Astrocyte (in vitro differentiated cells and primary cell): ENCODE results near the gene BPIFB6. TPM values are rescaled to one million over a fixed set of nuclear protein-coding genes. Genes with fewer than 3 reads are reported as not detected.

Experiments
- DNase-seq: peaks from one replicate; pipeline ENCODE4 v3.0.0-alpha.2; 2010; ENCODE audit warnings: low read depth
- FAIRE-seq: peaks from 2 replicates; lab custom pipeline; 2011; peaks lifted over from hg19 to GRCh38; lab: Jason Lieb, UNC
- H2AFZ ChIP-seq: 2 replicates; pipeline ENCODE4 v1.6.0; 2012; ENCODE audit warnings: low read depth, low read length, inconsistent platforms
- H3K27ac ChIP-seq: 2 replicates; pipeline ENCODE4 v1.5.1; 2011; ENCODE audit warnings: low read depth, low read length, inconsistent platforms
- H3K27me3 ChIP-seq: 2 replicates; pipeline ENCODE4 v1.6.0; 2011; ENCODE audit warnings: low read length, inconsistent platforms; ENCODE audit not compliant: insufficient read depth
- H3K36me3 ChIP-seq: 2 replicates; pipeline ENCODE4 v1.5.1; 2011; ENCODE audit warnings: low read length, inconsistent platforms; ENCODE audit not compliant: insufficient read depth
- H3K4me1 ChIP-seq: 2 replicates; pipeline ENCODE4 v1.5.1; 2011; ENCODE audit warnings: low read length, inconsistent platforms; ENCODE audit not compliant: insufficient read depth
- H3K4me2 ChIP-seq: 2 replicates; pipeline ENCODE4 v1.6.0; 2012; ENCODE audit warnings: low read length, inconsistent platforms
- H3K4me3 ChIP-seq: 2 replicates; pipeline ENCODE4 v1.5.1; 2011; ENCODE audit warnings: low read depth, mild to moderate bottlenecking, low read length, inconsistent platforms; ENCODE audit not compliant: insufficient read depth
- H3K79me2 ChIP-seq: 2 replicates; pipeline ENCODE4 v1.6.0; 2012; ENCODE audit warnings: mild to moderate bottlenecking, low read length, inconsistent platforms; ENCODE audit not compliant: insufficient read depth
- H3K9ac ChIP-seq: 2 replicates; pipeline ENCODE4 v1.6.0; 2012; ENCODE audit warnings: mild to moderate bottlenecking, low read length, inconsistent platforms
- H3K9me3 ChIP-seq: 2 replicates; pipeline ENCODE4 v1.5.1; 2012; ENCODE audit warnings: low read depth, mild to moderate bottlenecking, low read length, inconsistent platforms; ENCODE audit not compliant: insufficient read depth
- H4K20me1 ChIP-seq: 2 replicates; pipeline ENCODE4 v1.6.0; 2012; ENCODE audit warnings: low read length, inconsistent platforms; ENCODE audit not compliant: insufficient read depth
- H3K27ac Mint-ChIP-seq: one replicate; pipeline ENCODE4 v1.8.0; 2021; ENCODE audit warnings: mild to moderate bottlenecking, mixed read lengths; ENCODE audit not compliant: unreplicated experiment
- H3K27me3 Mint-ChIP-seq: one replicate; pipeline ENCODE4 v1.8.0; 2021; ENCODE audit warnings: low read depth, mixed read lengths; ENCODE audit not compliant: unreplicated experiment
- H3K36me3 Mint-ChIP-seq: one replicate; pipeline ENCODE4 v1.8.0; 2021; ENCODE audit warnings: low read depth, mixed read lengths; ENCODE audit not compliant: unreplicated experiment
- H3K4me1 Mint-ChIP-seq: one replicate; pipeline ENCODE4 v1.8.0; 2021; ENCODE audit warnings: low read depth, mixed read lengths; ENCODE audit not compliant: unreplicated experiment
- H3K4me3 Mint-ChIP-seq: one replicate; pipeline ENCODE4 v1.8.0; 2021; ENCODE audit warnings: mild to moderate bottlenecking, moderate library complexity, mixed read lengths; ENCODE audit not compliant: unreplicated experiment
- H3K9me3 Mint-ChIP-seq: one replicate; pipeline ENCODE4 v1.8.0; 2021; ENCODE audit warnings: mild to moderate bottlenecking, mixed read lengths; ENCODE audit not compliant: unreplicated experiment
- EZH2 ChIP-seq: IDR thresholded peaks from 2 replicates; pipeline ENCODE4 v1.6.1; 2012; ENCODE audit warnings: mild to moderate bottlenecking, low read length, inconsistent platforms; ENCODE audit not compliant: insufficient read depth
- total RNA-seq: library from RNA; stranded (reverse); gene quantifications from 2 replicates; pipeline ENCODE4 v1.2.1, GENCODE V29; 2021
- TF ChIP-seq, protein P1 (sequence below): IDR thresholded peaks from 2 replicates; pipeline ENCODE4 v1.5.1; 2011; ENCODE audit warnings: low read depth, mild to moderate bottlenecking, inconsistent platforms, low read length, moderate library complexity; ENCODE audit not compliant: insufficient read depth

BPIFB6 gene
- total RNA-seq, 1 donor from 2014 or later: not detected

DNA sequence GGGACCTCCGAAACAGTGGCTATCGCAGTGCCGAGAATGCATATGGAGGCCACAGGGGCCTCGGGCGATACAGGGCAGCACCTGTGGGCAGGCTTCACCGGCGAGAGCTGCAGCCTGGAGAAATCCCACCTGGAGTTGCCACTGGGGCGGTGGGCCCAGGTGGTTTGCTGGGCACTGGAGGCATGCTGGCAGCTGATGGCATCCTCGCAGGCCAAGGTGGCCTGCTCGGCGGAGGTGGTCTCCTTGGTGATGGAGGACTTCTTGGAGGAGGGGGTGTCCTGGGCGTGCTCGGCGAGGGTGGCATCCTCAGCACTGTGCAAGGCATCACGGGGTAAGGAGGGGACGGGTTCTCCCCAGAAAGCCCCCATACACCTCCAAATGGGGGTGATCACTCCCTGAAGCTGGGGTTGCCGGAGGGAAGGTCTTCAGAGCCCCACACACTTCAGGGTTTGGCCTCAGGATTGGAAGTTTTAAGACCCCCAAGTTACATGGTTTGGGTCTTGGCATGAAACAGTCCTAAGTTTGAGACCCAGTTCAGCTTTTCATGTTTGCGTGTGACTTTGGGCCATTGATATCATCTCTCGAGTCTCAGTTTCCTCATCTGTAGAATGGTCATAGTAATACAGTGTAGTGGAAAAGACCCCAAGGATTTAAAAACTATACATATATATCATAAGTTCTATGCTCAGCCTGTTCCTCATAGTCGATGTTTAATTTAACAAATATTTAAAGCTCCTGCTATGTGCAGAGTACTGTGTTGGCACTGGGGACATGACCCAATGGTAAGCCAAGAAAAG is 52.3 kb downstream of the BPIFB6 start:
- Mint-ChIP-seq H3K27ac (no peak overlapping the region), H3K27me3 (peaks cover 46% of the 10 kb centered on the region), H3K36me3 (no peaks in the 10 kb centered on the region), H3K4me1 (no peaks in the 10 kb centered on the region), H3K9me3 (peaks cover 5% of the 10 kb centered on the region), H3K4me3 (no peak overlapping the region)
- Histone ChIP-seq H3K27ac (no peak overlapping the region), H3K9me3 (no peaks in the 10 kb centered on the region), H2AFZ (no peak overlapping the region), H3K27me3 (peaks cover 2% of the 10 kb centered on the region), H3K4me1 (no peaks in the 10 kb centered on the region), H4K20me1 (no peaks in the 10 kb centered on the region), H3K4me3 (no peak overlapping the region), H3K79me2 (no peaks in the 10 kb centered on the region), H3K9ac (no peak overlapping the region), H3K4me2 (no peak overlapping the region), H3K36me3 (no peaks in the 10 kb centered on the region)
- no peak for DNase-seq
- no peak for FAIRE-seq
- TF ChIP-seq, protein P1, sequence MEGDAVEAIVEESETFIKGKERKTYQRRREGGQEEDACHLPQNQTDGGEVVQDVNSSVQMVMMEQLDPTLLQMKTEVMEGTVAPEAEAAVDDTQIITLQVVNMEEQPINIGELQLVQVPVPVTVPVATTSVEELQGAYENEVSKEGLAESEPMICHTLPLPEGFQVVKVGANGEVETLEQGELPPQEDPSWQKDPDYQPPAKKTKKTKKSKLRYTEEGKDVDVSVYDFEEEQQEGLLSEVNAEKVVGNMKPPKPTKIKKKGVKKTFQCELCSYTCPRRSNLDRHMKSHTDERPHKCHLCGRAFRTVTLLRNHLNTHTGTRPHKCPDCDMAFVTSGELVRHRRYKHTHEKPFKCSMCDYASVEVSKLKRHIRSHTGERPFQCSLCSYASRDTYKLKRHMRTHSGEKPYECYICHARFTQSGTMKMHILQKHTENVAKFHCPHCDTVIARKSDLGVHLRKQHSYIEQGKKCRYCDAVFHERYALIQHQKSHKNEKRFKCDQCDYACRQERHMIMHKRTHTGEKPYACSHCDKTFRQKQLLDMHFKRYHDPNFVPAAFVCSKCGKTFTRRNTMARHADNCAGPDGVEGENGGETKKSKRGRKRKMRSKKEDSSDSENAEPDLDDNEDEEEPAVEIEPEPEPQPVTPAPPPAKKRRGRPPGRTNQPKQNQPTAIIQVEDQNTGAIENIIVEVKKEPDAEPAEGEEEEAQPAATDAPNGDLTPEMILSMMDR: no peak
- TF ChIP-seq EZH2: no peak

DNA sequence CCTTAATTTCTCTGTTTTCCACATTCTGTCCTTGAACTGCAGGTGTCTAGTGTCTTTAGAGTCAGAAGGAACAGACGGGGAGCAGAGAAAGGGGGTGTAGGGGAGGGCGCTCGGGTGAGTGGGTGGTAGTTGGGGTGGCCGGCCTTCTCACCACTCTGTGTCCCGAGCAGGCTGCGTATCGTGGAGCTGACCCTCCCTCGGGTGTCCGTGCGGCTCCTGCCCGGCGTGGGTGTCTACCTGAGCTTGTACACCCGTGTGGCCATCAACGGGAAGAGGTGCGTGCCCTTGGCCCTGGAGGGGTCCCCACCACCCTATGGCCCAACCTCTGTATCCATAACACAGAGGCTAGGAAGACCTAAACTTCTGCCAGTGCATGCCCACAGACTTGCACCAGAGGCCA is 53.3 kb downstream of the BPIFB6 start:
- Histone ChIP-seq H3K27me3 (peaks cover 2% of the 10 kb centered on the region), H3K9ac (no peak overlapping the region), H3K4me3 (no peak overlapping the region), H3K36me3 (no peaks in the 10 kb centered on the region), H3K79me2 (no peaks in the 10 kb centered on the region), H3K4me2 (no peak overlapping the region), H3K9me3 (no peaks in the 10 kb centered on the region), H2AFZ (no peak overlapping the region), H3K4me1 (no peaks in the 10 kb centered on the region), H4K20me1 (no peaks in the 10 kb centered on the region), H3K27ac (no peak overlapping the region)
- Mint-ChIP-seq H3K4me1 (no peaks in the 10 kb centered on the region), H3K36me3 (no peaks in the 10 kb centered on the region), H3K9me3 (peaks cover 5% of the 10 kb centered on the region), H3K4me3 (no peak overlapping the region), H3K27ac (no peak overlapping the region), H3K27me3 (peaks cover 45% of the 10 kb centered on the region)
- FAIRE-seq (no peak), DNase-seq (no peak)
- TF ChIP-seq EZH2: no peak
- TF ChIP-seq, protein P1: no peak

GRCh38 chr20:33086052-33086722 is 54.7 kb downstream of the BPIFB6 start:
- Mint-ChIP-seq H3K9me3 (peaks cover 2% of the 10 kb centered on the region), H3K27ac (no peak overlapping the region)

More at GRCh38 chr20:33086052-33086722, 54.7 kb downstream of the BPIFB6 start:
- DNase-seq (no peak), FAIRE-seq (no peak)
- no peaks in the 10 kb centered on the region for H3K9me3 ChIP-seq
- no peaks in the 10 kb centered on the region for H3K4me1 ChIP-seq
- peaks cover 2% of the 10 kb centered on the region for H3K27me3 ChIP-seq
- TF ChIP-seq, protein P1: no peak
- TF ChIP-seq EZH2: no peak
- Mint-ChIP-seq H3K4me3 (no peak overlapping the region), H3K27me3 (peaks cover 48% of the 10 kb centered on the region), H3K36me3 (no peaks in the 10 kb centered on the region), H3K4me1 (no peaks in the 10 kb centered on the region)
- H4K20me1 ChIP-seq: no peaks in the 10 kb centered on the region
- H3K27ac ChIP-seq: no peak overlapping the region
- no peak overlapping the region for H3K4me3 ChIP-seq
- no peak overlapping the region for H3K4me2 ChIP-seq
- H2AFZ ChIP-seq: no peak overlapping the region
- no peak overlapping the region for H3K9ac ChIP-seq
- H3K79me2 ChIP-seq: no peaks in the 10 kb centered on the region
- no peaks in the 10 kb centered on the region for H3K36me3 ChIP-seq
